IMR-90 (cell line): ENCODE results near the gene MYO9B. TPM values are rescaled to one million over a fixed set of nuclear protein-coding genes. Genes with fewer than 3 reads are reported as not detected.
A peak's percentile ranks its signal among the peaks of the same experiment; 100 is the strongest.

Experiments used
- ATAC-seq: fragments of 200-7000 bp; cut with Tn5 transposase; 2 replicates; pipeline ENCODE4 v1.9.1; 2020; ENCODE audit warnings: low read depth, mild to moderate bottlenecking, moderate library complexity
- BruUV-seq: library from RNA; stranded (reverse); fragments of 400-500 nt; replicated peaks from 2 replicates; lab custom pipeline; 2021; lab: Mats Ljungman, UMichigan
- CTCF ChIA-PET: fragments of 300-600 bp; formaldehyde crosslinking; extraction: SDS; loops from one replicate; lab custom pipeline; 2021; ENCODE audit warnings: antibody characterized with exemption; lab: Yijun Ruan, JAX
- POLR2A ChIA-PET: fragments of 300-600 bp; sonication (Branson Sonifier 250); formaldehyde crosslinking; loops from one replicate; lab custom pipeline; 2022; ENCODE audit warnings: antibody characterized with exemption; ENCODE audit not compliant: unreplicated experiment; lab: Charles Lee
- DNase-seq: peaks from one replicate; pipeline ENCODE4 v3.0.0; 2013
- H2AFZ ChIP-seq: replicated peaks from 2 replicates; pipeline ENCODE3; 2013; ENCODE audit warnings: low read length, mild to moderate bottlenecking; ENCODE audit not compliant: poor library complexity
- H2AK5ac ChIP-seq: 2 replicates; pipeline ENCODE4 v1.6.1; 2013; ENCODE audit warnings: low read depth, low read length, inconsistent platforms
- H2AK9ac ChIP-seq: replicated peaks from 2 replicates; pipeline ENCODE3; 2013; ENCODE audit warnings: mild to moderate bottlenecking, low read depth, low read length, moderate library complexity; ENCODE audit not compliant: poor library complexity
- H2BK120ac ChIP-seq: 2 replicates; pipeline ENCODE4 v1.6.1; 2013; ENCODE audit warnings: low read depth, low read length, inconsistent platforms
- H2BK15ac ChIP-seq: 3 replicates; pipeline ENCODE4 v1.6.1; 2013; ENCODE audit warnings: low read depth, low read length, inconsistent platforms
- H2BK20ac ChIP-seq: 2 replicates; pipeline ENCODE4 v1.6.1; 2013; ENCODE audit warnings: low read depth, mild to moderate bottlenecking, inconsistent platforms, low read length, moderate library complexity
- H2BK5ac ChIP-seq: 2 replicates; pipeline ENCODE4 v1.6.1; 2013; ENCODE audit warnings: mild to moderate bottlenecking, low read depth, low read length, inconsistent platforms; ENCODE audit not compliant: poor library complexity, severe bottlenecking
- H3K14ac ChIP-seq: replicated peaks from 2 replicates; pipeline ENCODE4 v1.6.1; 2013; ENCODE audit warnings: low read depth, low read length, inconsistent platforms
- H3K18ac ChIP-seq: 2 replicates; pipeline ENCODE4 v1.6.1; 2013; ENCODE audit warnings: low read depth, low read length, control low read depth
- H3K23ac ChIP-seq: 2 replicates; pipeline ENCODE4 v1.6.1; 2013; ENCODE audit warnings: low read depth, low read length, inconsistent platforms
- H3K27ac ChIP-seq: 2 replicates; pipeline ENCODE4 v1.5.1; 2013; ENCODE audit warnings: mild to moderate bottlenecking, control low read depth, low read length; ENCODE audit not compliant: insufficient read depth
- H3K27me3 ChIP-seq: 2 replicates; pipeline ENCODE4 v1.6.1; 2013; ENCODE audit warnings: low read length; ENCODE audit not compliant: control insufficient read depth, insufficient read depth
- H3K36me3 ChIP-seq: 2 replicates; pipeline ENCODE4 v1.6.1; 2013; ENCODE audit warnings: low read length, mixed read lengths; ENCODE audit not compliant: control insufficient read depth, insufficient read depth
- H3K4ac ChIP-seq: 2 replicates; pipeline ENCODE4 v1.6.1; 2013; ENCODE audit warnings: low read depth, low read length, inconsistent platforms
- H3K4me1 ChIP-seq: 2 replicates; pipeline ENCODE4 v1.6.1; 2013; ENCODE audit warnings: low read length, mixed read lengths; ENCODE audit not compliant: control insufficient read depth, insufficient read depth
- H3K4me2 ChIP-seq: 2 replicates; pipeline ENCODE4 v1.6.1; 2013; ENCODE audit warnings: low read depth, mild to moderate bottlenecking, control low read depth, low read length, moderate library complexity
- H3K4me3 ChIP-seq: 2 replicates; pipeline ENCODE4 v1.5.1; 2013; ENCODE audit warnings: low read depth, mild to moderate bottlenecking, control low read depth, low read length, moderate library complexity; ENCODE audit not compliant: insufficient read depth
- H3K56ac ChIP-seq: 2 replicates; pipeline ENCODE4 v1.6.1; 2013; ENCODE audit warnings: low read length, inconsistent platforms; ENCODE audit not compliant: insufficient read depth; ENCODE audit errors: extremely low read depth
- H3K79me1 ChIP-seq, 2 experiments: 2 replicates each; pipeline ENCODE4 v1.6.1; 2013; ENCODE audit warnings: low read length in 2 of 2, inconsistent platforms in 1 of 2, low read depth in 1 of 2
- H3K9ac ChIP-seq: 2 replicates; pipeline ENCODE4 v1.6.1; 2013; ENCODE audit warnings: low read depth, low read length, control low read depth
- H3K9me1 ChIP-seq: 2 replicates; pipeline ENCODE4 v1.6.1; 2013; ENCODE audit warnings: low read length, inconsistent platforms; ENCODE audit not compliant: insufficient read depth
- H3K9me3 ChIP-seq: 2 replicates; pipeline ENCODE4 v1.6.1; 2013; ENCODE audit warnings: low read length; ENCODE audit not compliant: control insufficient read depth, insufficient read depth
- H4K20me1 ChIP-seq: 2 replicates; pipeline ENCODE4 v1.6.1; 2013; ENCODE audit warnings: low read length, inconsistent platforms; ENCODE audit not compliant: insufficient read depth
- H4K5ac ChIP-seq: 2 replicates; pipeline ENCODE4 v1.6.1; 2013; ENCODE audit warnings: mild to moderate bottlenecking, low read depth, low read length, control low read depth
- H4K8ac ChIP-seq, 2 experiments: 2 replicates each; pipeline ENCODE4 v1.6.1; 2013; ENCODE audit warnings: low read depth in 2 of 2, low read length in 2 of 2, control low read depth in 1 of 2, inconsistent platforms in 1 of 2
- H4K91ac ChIP-seq: 2 replicates; pipeline ENCODE4 v1.6.1; 2013; ENCODE audit warnings: low read depth, low read length, inconsistent platforms; ENCODE audit not compliant: insufficient read depth
- BHLHE40 ChIP-seq: fragments of 150-350 bp; IDR thresholded peaks from 2 replicates; pipeline ENCODE4 v1.6.1; 2016; ENCODE audit warnings: mild to moderate bottlenecking, low read depth, low read length
- CEBPB ChIP-seq: IDR thresholded peaks from 2 replicates; pipeline ENCODE4 v1.6.1; 2012; ENCODE audit warnings: low read depth, low read length, improper control_type of control experiment
- CHD1 ChIP-seq: IDR thresholded peaks from 2 replicates; pipeline ENCODE4 v1.6.1; 2012; ENCODE audit warnings: low read depth, low read length, improper control_type of control experiment
- FOS ChIP-seq: fragments of 150-350 bp; IDR thresholded peaks from 2 replicates; pipeline ENCODE4 v1.6.1; 2016; ENCODE audit warnings: low read depth, low read length
- MAFK ChIP-seq: IDR thresholded peaks from 2 replicates; pipeline ENCODE4 v1.6.1; 2012; ENCODE audit warnings: low read depth, low read length, improper control_type of control experiment
- MXI1 ChIP-seq: IDR thresholded peaks from 2 replicates; pipeline ENCODE4 v1.6.1; 2012; ENCODE audit warnings: low read depth, mild to moderate bottlenecking, low read length, moderate library complexity, borderline replicate concordance
- NFE2L2 ChIP-seq: fragments of 150-350 bp; IDR thresholded peaks from 2 replicates; pipeline ENCODE4 v1.6.1; 2016; ENCODE audit warnings: low read depth, mild to moderate bottlenecking, low read length
- POLR2A ChIP-seq: IDR thresholded peaks from 2 replicates; pipeline ENCODE4 v1.6.1; 2012; ENCODE audit warnings: mild to moderate bottlenecking, low read depth, low read length
- RAD21 ChIP-seq: IDR thresholded peaks from 2 replicates; pipeline ENCODE4 v1.6.1; 2012; ENCODE audit warnings: low read length, improper control_type of control experiment
- RFX5 ChIP-seq: IDR thresholded peaks from 2 replicates; pipeline ENCODE4 v1.8.0; 2012; ENCODE audit warnings: low read depth, mild to moderate bottlenecking, low read length, moderate library complexity
- SMC3 ChIP-seq: fragments of 150-350 bp; IDR thresholded peaks from 2 replicates; pipeline ENCODE4 v1.6.1; 2016; ENCODE audit warnings: low read depth, mild to moderate bottlenecking, antibody characterized with exemption, low read length, moderate library complexity
- WGBS, 2 experiments: methylation state at CpG; one replicate each; pipeline versions ENCODE4 v1.1.5 to v1.1.7; 2013; ENCODE audit warnings: missing lambda C conversion rate in 2 of 2; ENCODE audit not compliant: insufficient read length in 1 of 2; ENCODE audit errors: extremely low coverage in 2 of 2; 5-methylcytosine and 5-hydroxymethylcytosine counted together
- dilution Hi-C: fragments of 300-500 bp; cut with HindIII; formaldehyde crosslinking; loops from one replicate; pipeline ENCODE4 v1.14.3; 2018; ENCODE audit warnings: low sequenced_read_pairs; ENCODE audit not compliant: unreplicated experiment
- in situ Hi-C: fragments of 300-500 bp; cut with MboI; formaldehyde crosslinking; loops from 3 replicates; pipeline ENCODE4 v1.14.3; 2019; ENCODE audit warnings: low sequenced_read_pairs, inconsistent platforms, mixed read lengths
- intact Hi-C: fragments of 100-400 bp; cut with micrococcal nuclease; formaldehyde crosslinking; loops from 2 replicates; pipeline ENCODE4 v1.10.0; 2022
- polyA plus RNA-seq, 3 experiments: library from polyadenylated mRNA; depleted of rRNA; stranded (reverse); fragments of >200 nt; gene quantifications; 2 replicates each; pipeline ENCODE4 v1.2.3, GENCODE V29; 2012; ENCODE audit warnings: low replicate concordance in 1 of 3
- total RNA-seq: library from RNA; depleted of rRNA; stranded (reverse); fragments of >200 nt; gene quantifications from 2 replicates; pipeline ENCODE4 v1.2.3, GENCODE V29; 2012
- TF ChIP-seq, protein P1 (sequence below): fragments of 150-350 bp; IDR thresholded peaks from 2 replicates; pipeline ENCODE4 v1.6.1; 2016; ENCODE audit warnings: low read depth, mild to moderate bottlenecking, low read length, moderate library complexity, borderline replicate concordance

Gene MYO9B
- total and polyA plus RNA-seq, 2 of the 4 experiments (the other 2 are of a cell fraction), result 61.8 to 77.8 TPM

DNA sequence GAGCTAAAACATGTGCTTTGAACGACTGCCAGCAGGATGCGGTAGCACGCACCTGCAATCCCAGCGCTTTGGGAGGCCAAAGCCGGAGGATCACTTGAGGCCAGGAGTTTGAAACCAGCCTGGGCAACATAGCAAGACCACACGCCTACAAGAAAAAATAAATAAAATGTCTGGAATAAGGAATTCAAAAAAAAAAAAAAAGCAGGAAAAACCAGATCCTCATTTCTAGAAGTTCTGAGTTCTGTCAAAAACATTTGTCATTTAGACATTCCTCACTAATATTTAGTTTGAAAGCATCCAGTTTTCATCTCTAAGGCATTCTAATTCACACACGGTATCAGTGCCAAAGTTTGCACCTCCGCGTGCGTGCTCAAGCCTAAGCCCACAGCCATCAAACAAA, 102.7 kb downstream of the MYO9B start:
- TSS peak; percentile 23 for BruUV-seq

More for the DNA sequence above, 102.7 kb downstream of the MYO9B start:
- H4K20me1 ChIP-seq, result peaks cover 6% of the 10 kb centered on the region; the same call in 1 of the 2 replicates
- H3K56ac ChIP-seq, result no peak overlapping the region
- H3K9me3 ChIP-seq, result no peaks in the 10 kb centered on the region
- intact Hi-C loops (no loop called here), in situ Hi-C loops (no loop called here), dilution Hi-C loops (no loop called here)
- peaks cover 54% of the 10 kb centered on the region for H3K36me3 ChIP-seq
- H3K79me1 ChIP-seq, result peaks cover 6 to 12% of the 10 kb centered on the region in 2 experiments; a peak in 2 of 4 replicates
- no peak overlapping the region for H2BK15ac ChIP-seq
- H2AK5ac ChIP-seq, result no peak overlapping the region
- H2BK120ac ChIP-seq, result no peak overlapping the region
- H3K4me3 ChIP-seq, result no peak overlapping the region
- H3K4ac ChIP-seq, result no peak overlapping the region
- H2AFZ ChIP-seq, result no peak overlapping the region
- peaks cover 2% of the 10 kb centered on the region; the same call in 1 of the 2 replicates for H3K4me1 ChIP-seq
- POLR2A ChIA-PET, result no interaction called here
- ATAC-seq, result no peak
- no peak overlapping the region for H2BK20ac ChIP-seq
- no peak overlapping the region for H4K5ac ChIP-seq
- H3K27me3 ChIP-seq, result no peaks in the 10 kb centered on the region
- no peak overlapping the region for H3K27ac ChIP-seq
- no peak for DNase-seq
- H3K9ac ChIP-seq, result no peak overlapping the region
- H2AK9ac ChIP-seq, result no peak overlapping the region
- no peak overlapping the region for H3K14ac ChIP-seq
- TF ChIP-seq NFE2L2 (no peak), SMC3 (no peak), CEBPB (no peak), BHLHE40 (no peak), CHD1 (no peak), POLR2A (no peak), RAD21 (no peak), RFX5 (no peak), MXI1 (no peak), FOS (no peak), MAFK (no peak)
- TF ChIP-seq, protein P1, sequence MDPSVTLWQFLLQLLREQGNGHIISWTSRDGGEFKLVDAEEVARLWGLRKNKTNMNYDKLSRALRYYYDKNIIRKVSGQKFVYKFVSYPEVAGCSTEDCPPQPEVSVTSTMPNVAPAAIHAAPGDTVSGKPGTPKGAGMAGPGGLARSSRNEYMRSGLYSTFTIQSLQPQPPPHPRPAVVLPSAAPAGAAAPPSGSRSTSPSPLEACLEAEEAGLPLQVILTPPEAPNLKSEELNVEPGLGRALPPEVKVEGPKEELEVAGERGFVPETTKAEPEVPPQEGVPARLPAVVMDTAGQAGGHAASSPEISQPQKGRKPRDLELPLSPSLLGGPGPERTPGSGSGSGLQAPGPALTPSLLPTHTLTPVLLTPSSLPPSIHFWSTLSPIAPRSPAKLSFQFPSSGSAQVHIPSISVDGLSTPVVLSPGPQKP, result no peak
- CTCF ChIA-PET, result no interaction called here
- H3K23ac ChIP-seq, result no peak overlapping the region
- no peak overlapping the region for H2BK5ac ChIP-seq
- no peak overlapping the region for H3K4me2 ChIP-seq
- H3K18ac ChIP-seq, result no peak overlapping the region
- no peaks in the 10 kb centered on the region for H3K9me1 ChIP-seq
- H4K8ac ChIP-seq, result no peak overlapping the region
- no peak overlapping the region for H4K91ac ChIP-seq
- WGBS, 2 experiments, result 100% methylated on average over 1 of the region's 10 CpGs; no CpG with 5 or more reads in 1 of the 2 experiments
